ENCODE results near the gene RPL39L. TPM values are rescaled to one million over a fixed set of nuclear protein-coding genes. Genes with fewer than 3 reads are reported as not detected.

Gene RPL39L
- polyA plus RNA-seq (2013, experiment 1 of 2): 14.9 TPM
- 16.4 TPM for polyA plus RNA-seq (2013, experiment 2 of 2)

- 2% methylated on average over 69 of the region's 69 CpGs for WGBS
Observed at GRCh38 chr3:187139126-187139894, at the start of gene RPL39L. RPL39L (minus strand) TSS chr3:187139496; CDS start chr3:187121300, 18,196 bp downstream.

GRCh38 chr3:187188931-187189330 is 49.6 kb upstream of the RPL39L start:
- Histone ChIP-seq H3K79me1 (replicated peaks; ENCODE audit: low read length, poor library complexity, severe bottlenecking) (no peaks in the 10 kb centered on the region), H4K91ac (ENCODE audit: low read length) (no peak overlapping the region), H3K14ac (ENCODE audit: low read length in 2 of 2) (no peak overlapping the region), H2AK5ac (ENCODE audit: low read length, severe bottlenecking) (no peak overlapping the region), H2AFZ (ENCODE audit: low read depth, low read length) (no peak overlapping the region), H3K4me2 (ENCODE audit: low read length, poor library complexity, severe bottlenecking) (no peak overlapping the region), H3K9me3 (ENCODE audit: control insufficient read depth, low read length) (no peaks in the 10 kb centered on the region), H3K23ac (ENCODE audit: low read length in 2 of 2) (no peak overlapping the region), H4K8ac (ENCODE audit: low read length) (no peak overlapping the region), H2BK15ac (ENCODE audit: low read depth, poor library complexity, severe bottlenecking) (no peak overlapping the region), H3K9ac (ENCODE audit: low read length) (no peak overlapping the region), H3K4ac (ENCODE audit: low read depth in 1 of 2, low read length in 2 of 2) (no peak overlapping the region), H2BK5ac (ENCODE audit: low read depth, low read length, poor library complexity, severe bottlenecking) (no peak overlapping the region), H3K36me3 (ENCODE audit: control insufficient read depth in 1 of 2, insufficient read depth in 2 of 2, low read depth in 1 of 2, low read length in 2 of 2) (no peaks in the 10 kb centered on the region), H3K4me1 (ENCODE audit: control insufficient read depth, insufficient read depth, low read depth, low read length) (peaks cover 4% of the 10 kb centered on the region), H3K18ac (ENCODE audit: low read depth in 1 of 2, low read length in 2 of 2) (no peak overlapping the region), H3K27ac (ENCODE audit: low read length, poor library complexity, severe bottlenecking) (no peak overlapping the region), H3K4me3 (ENCODE audit: insufficient read depth in 1 of 2, low read depth in 1 of 2, low read length in 2 of 2) (no peak overlapping the region), H3K27me3 (ENCODE audit: control insufficient read depth in 1 of 2, insufficient read depth in 1 of 2, low read length in 2 of 2) (peaks cover 0 to 5% of the 10 kb centered on the region in 2 experiments), H2BK12ac (ENCODE audit: low read length in 2 of 2) (no peak overlapping the region), H2BK120ac (ENCODE audit: low read depth, low read length) (no peak overlapping the region)
- 56% methylated on average over 2 of the region's 2 CpGs for WGBS
- DNase-seq: peak; percentile 18

More at GRCh38 chr3:187139126-187139894, at the start of gene RPL39L:
- Histone ChIP-seq H3K4me3 (ENCODE audit: insufficient read depth in 1 of 2, low read depth in 1 of 2, low read length in 2 of 2) (peak within 1 kb of the TSS; percentile 83 to 87), H2AFZ (ENCODE audit: low read depth, low read length) (peak within 1 kb of the TSS; percentile 99), H3K23ac (ENCODE audit: low read length in 2 of 2) (peak within 1 kb of the TSS in 1 of 2 experiments; percentile 70), H3K36me3 (ENCODE audit: control insufficient read depth in 1 of 2, insufficient read depth in 2 of 2, low read depth in 1 of 2, low read length in 2 of 2) (no peaks in the 10 kb centered on the region), H3K9ac (ENCODE audit: low read length) (peak within 1 kb of the TSS; percentile 89), H3K4ac (ENCODE audit: low read depth in 1 of 2, low read length in 2 of 2) (peak within 1 kb of the TSS; percentile 80 to 87), H3K79me1 (replicated peaks; ENCODE audit: low read length, poor library complexity, severe bottlenecking) (peaks cover 9% of the 10 kb centered on the region), H3K4me1 (ENCODE audit: control insufficient read depth, insufficient read depth, low read depth, low read length) (peaks cover 6% of the 10 kb centered on the region), H4K91ac (ENCODE audit: low read length) (peak within 1 kb of the TSS; percentile 97), H2BK12ac (ENCODE audit: low read length in 2 of 2) (peak within 1 kb of the TSS in 1 of 2 experiments; percentile 50), H3K18ac (ENCODE audit: low read depth in 1 of 2, low read length in 2 of 2) (peak within 1 kb of the TSS; percentile 93 to 98), H3K14ac (ENCODE audit: low read length in 2 of 2) (peak within 1 kb of the TSS; percentile 86 to 94), H2BK15ac (ENCODE audit: low read depth, poor library complexity, severe bottlenecking) (peak within 1 kb of the TSS; percentile 89), H3K27me3 (ENCODE audit: control insufficient read depth in 1 of 2, insufficient read depth in 1 of 2, low read length in 2 of 2) (peaks cover 0 to 3% of the 10 kb centered on the region in 2 experiments), H4K8ac (ENCODE audit: low read length) (peak within 1 kb of the TSS; percentile 98), H2BK5ac (ENCODE audit: low read depth, low read length, poor library complexity, severe bottlenecking) (no peak within 1 kb of the TSS), H3K9me3 (ENCODE audit: control insufficient read depth, low read length) (no peaks in the 10 kb centered on the region), H2AK5ac (ENCODE audit: low read length, severe bottlenecking) (no peak within 1 kb of the TSS), H3K4me2 (ENCODE audit: low read length, poor library complexity, severe bottlenecking) (peak within 1 kb of the TSS; percentile 95), H3K27ac (ENCODE audit: low read length, poor library complexity, severe bottlenecking) (peak within 1 kb of the TSS; percentile 59), H2BK120ac (ENCODE audit: low read depth, low read length) (peak within 1 kb of the TSS; percentile 82)
- peak; percentile 86 for DNase-seq

GRCh38 chr3:187186801-187187421 is 47.6 kb upstream of the RPL39L start:
- no peaks in the 10 kb centered on the region for H3K79me1 ChIP-seq (replicated peaks; ENCODE audit: low read length, poor library complexity, severe bottlenecking)
- H3K4ac ChIP-seq (ENCODE audit: low read depth in 1 of 2, low read length in 2 of 2): no peak overlapping the region
- no peak overlapping the region for H2AFZ ChIP-seq (ENCODE audit: low read depth, low read length)
- no peak overlapping the region for H2BK5ac ChIP-seq (ENCODE audit: low read depth, low read length, poor library complexity, severe bottlenecking)
- no peak overlapping the region for H4K8ac ChIP-seq (ENCODE audit: low read length)
- no peak overlapping the region for H3K4me3 ChIP-seq (ENCODE audit: insufficient read depth in 1 of 2, low read depth in 1 of 2, low read length in 2 of 2)
- H2AK5ac ChIP-seq (ENCODE audit: low read length, severe bottlenecking): no peak overlapping the region
- H3K36me3 ChIP-seq (ENCODE audit: control insufficient read depth in 1 of 2, insufficient read depth in 2 of 2, low read depth in 1 of 2, low read length in 2 of 2): no peaks in the 10 kb centered on the region
- no peaks in the 10 kb centered on the region for H3K27me3 ChIP-seq (ENCODE audit: control insufficient read depth in 1 of 2, insufficient read depth in 1 of 2, low read length in 2 of 2)
- no peak overlapping the region for H2BK120ac ChIP-seq (ENCODE audit: low read depth, low read length)
- peaks cover 4% of the 10 kb centered on the region for H3K4me1 ChIP-seq (ENCODE audit: control insufficient read depth, insufficient read depth, low read depth, low read length)
- no peaks in the 10 kb centered on the region for H3K9me3 ChIP-seq (ENCODE audit: control insufficient read depth, low read length)
- H2BK15ac ChIP-seq (ENCODE audit: low read depth, poor library complexity, severe bottlenecking): no peak overlapping the region
- H3K23ac ChIP-seq (ENCODE audit: low read length in 2 of 2): no peak overlapping the region
- peak overlapping the region; percentile 23 for H4K91ac ChIP-seq (ENCODE audit: low read length)
- H3K27ac ChIP-seq (ENCODE audit: low read length, poor library complexity, severe bottlenecking): peak overlapping the region; percentile 13
- peak overlapping the region in 1 of 2 experiments; percentile 37 for H3K18ac ChIP-seq (ENCODE audit: low read depth in 1 of 2, low read length in 2 of 2)
- peak; percentile 80 for DNase-seq
- 48% methylated on average over 5 of the region's 5 CpGs for WGBS
- no peak overlapping the region for H3K14ac ChIP-seq (ENCODE audit: low read length in 2 of 2)
- H3K9ac ChIP-seq (ENCODE audit: low read length): peak overlapping the region; percentile 25
- no peak overlapping the region for H2BK12ac ChIP-seq (ENCODE audit: low read length in 2 of 2)
- no peak overlapping the region for H3K4me2 ChIP-seq (ENCODE audit: low read length, poor library complexity, severe bottlenecking)

- WGBS: 86% methylated on average over 2 of the region's 2 CpGs
- H3K36me3 ChIP-seq (ENCODE audit: control insufficient read depth in 1 of 2, insufficient read depth in 2 of 2, low read depth in 1 of 2, low read length in 2 of 2): no peaks in the 10 kb centered on the region
- no peak overlapping the region for H2BK5ac ChIP-seq (ENCODE audit: low read depth, low read length, poor library complexity, severe bottlenecking)
Observed at GRCh38 chr3:187186375-187186774, 47.1 kb upstream of the RPL39L start.

More at GRCh38 chr3:187186375-187186774, 47.1 kb upstream of the RPL39L start:
- no peak overlapping the region for H2AFZ ChIP-seq (ENCODE audit: low read depth, low read length)
- H3K14ac ChIP-seq (ENCODE audit: low read length in 2 of 2): no peak overlapping the region
- no peak overlapping the region for H2BK12ac ChIP-seq (ENCODE audit: low read length in 2 of 2)
- no peak overlapping the region for H2AK5ac ChIP-seq (ENCODE audit: low read length, severe bottlenecking)
- H3K79me1 ChIP-seq (replicated peaks; ENCODE audit: low read length, poor library complexity, severe bottlenecking): no peaks in the 10 kb centered on the region
- H3K4ac ChIP-seq (ENCODE audit: low read depth in 1 of 2, low read length in 2 of 2): no peak overlapping the region
- no peak overlapping the region for H4K91ac ChIP-seq (ENCODE audit: low read length)
- no peaks in the 10 kb centered on the region for H3K27me3 ChIP-seq (ENCODE audit: control insufficient read depth in 1 of 2, insufficient read depth in 1 of 2, low read length in 2 of 2)
- H3K9me3 ChIP-seq (ENCODE audit: control insufficient read depth, low read length): no peaks in the 10 kb centered on the region
- peaks cover 4% of the 10 kb centered on the region for H3K4me1 ChIP-seq (ENCODE audit: control insufficient read depth, insufficient read depth, low read depth, low read length)
- H3K9ac ChIP-seq (ENCODE audit: low read length): no peak overlapping the region
- H2BK120ac ChIP-seq (ENCODE audit: low read depth, low read length): no peak overlapping the region
- no peak overlapping the region for H3K23ac ChIP-seq (ENCODE audit: low read length in 2 of 2)
- peak overlapping the region; percentile 9 for H3K27ac ChIP-seq (ENCODE audit: low read length, poor library complexity, severe bottlenecking)
- H3K4me3 ChIP-seq (ENCODE audit: insufficient read depth in 1 of 2, low read depth in 1 of 2, low read length in 2 of 2): no peak overlapping the region
- no peak overlapping the region for H4K8ac ChIP-seq (ENCODE audit: low read length)
- H2BK15ac ChIP-seq (ENCODE audit: low read depth, poor library complexity, severe bottlenecking): no peak overlapping the region
- DNase-seq: no peak
- no peak overlapping the region for H3K4me2 ChIP-seq (ENCODE audit: low read length, poor library complexity, severe bottlenecking)
- no peak overlapping the region for H3K18ac ChIP-seq (ENCODE audit: low read depth in 1 of 2, low read length in 2 of 2)

Data from mesenchymal stem cell (in vitro differentiated cells and primary cell).